ENCODE results near the gene VPS4A. TPM values are rescaled to one million over a fixed set of nuclear protein-coding genes. Genes with fewer than 3 reads are reported as not detected.
"Not testable (repeated sequence)": the region's sequence is repeated elsewhere in the genome, so short reads cannot be mapped to it uniquely, and the experiment has no call there.

VPS4A gene
- total RNA-seq, 1 donor from 2014 or later: 31.0 TPM

GRCh38 chr16:69348222-69348621, 37.1 kb downstream of the VPS4A start:
- no peak for TF ChIP-seq CTCF (conservative IDR thresholded peaks at IDR 0.05; ENCODE audit: low read depth, low read length)
- no peak for DNase-seq (ENCODE audit: low read depth)
- H3K4me3 ChIP-seq (ENCODE audit: low read depth, low read length): no peak overlapping the region

- no peak overlapping the region for H3K4me3 ChIP-seq (ENCODE audit: low read depth, low read length)
- no peak for TF ChIP-seq CTCF (conservative IDR thresholded peaks at IDR 0.05; ENCODE audit: low read depth, low read length)
- DNase-seq (ENCODE audit: low read depth): no peak
Observed at GRCh38 chr16:69349536-69349935, 38.4 kb downstream of the VPS4A start.

DNA sequence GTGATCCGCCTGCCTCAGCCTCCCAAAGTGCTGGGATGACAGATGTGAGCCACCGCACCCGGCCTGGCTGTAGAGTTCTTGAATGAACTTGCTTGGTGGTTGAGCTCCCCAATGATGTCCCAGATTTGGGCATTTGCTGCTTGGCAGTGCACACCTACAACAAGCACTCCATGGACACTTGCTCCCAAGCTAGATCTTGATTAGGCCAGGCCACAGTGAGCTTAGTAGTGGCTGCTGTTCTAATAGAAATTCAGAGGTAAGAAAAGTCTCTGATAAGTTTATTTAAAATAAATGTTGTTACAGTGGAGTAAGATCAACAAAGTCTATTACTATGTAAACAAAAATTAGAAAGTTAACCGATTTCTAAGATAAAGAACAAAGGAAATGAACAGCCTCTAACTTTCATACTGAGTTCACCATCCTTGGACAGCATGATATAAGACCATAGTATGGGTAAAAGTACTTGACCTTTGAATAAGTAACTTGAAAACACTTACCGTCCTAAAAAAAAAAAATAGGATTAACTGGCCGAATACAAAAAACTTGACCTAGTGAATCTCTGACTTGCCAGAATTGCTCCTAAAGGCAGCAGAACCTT, 39.5 kb downstream of the VPS4A start:
- no peak overlapping the region for H3K4me3 ChIP-seq (ENCODE audit: low read depth, low read length)
- DNase-seq (ENCODE audit: low read depth): no peak
- TF ChIP-seq CTCF (conservative IDR thresholded peaks at IDR 0.05; ENCODE audit: low read depth, low read length): no peak

DNA sequence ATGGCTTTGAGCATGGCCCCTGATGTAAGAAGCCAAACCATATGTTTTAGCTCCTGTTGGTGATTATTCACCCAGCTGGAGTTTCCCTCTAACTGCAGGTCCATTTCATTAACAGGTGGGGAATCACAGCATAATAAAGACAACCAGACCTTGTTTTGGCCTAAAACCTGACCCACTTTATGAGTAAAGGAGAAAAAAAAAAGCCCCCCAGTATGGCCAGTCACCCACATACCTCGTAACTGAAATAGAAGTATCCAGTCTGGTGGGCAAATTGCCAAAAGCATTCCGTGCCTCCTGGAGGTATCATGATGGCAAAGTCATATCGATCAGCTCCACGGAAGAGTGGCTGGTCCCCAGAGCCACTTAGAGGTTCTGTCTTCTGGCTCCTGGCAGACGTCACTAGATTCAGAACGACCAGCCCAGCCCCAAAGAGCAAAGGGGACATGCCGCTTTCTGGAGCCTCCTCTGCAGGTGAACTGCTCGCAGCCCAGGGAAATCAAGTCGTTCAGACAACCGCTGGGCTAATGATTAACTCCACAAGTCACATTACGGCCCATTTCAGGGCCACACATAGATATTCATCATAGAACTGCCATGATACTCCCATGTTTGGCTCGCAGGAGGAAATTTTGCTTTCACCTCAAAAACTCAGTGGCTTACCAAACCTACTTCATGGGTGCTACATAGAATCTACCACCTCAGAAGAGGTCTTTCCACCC, 40.3 kb downstream of the VPS4A start, which contains the start of gene TMED6:
TSS of gene TMED6 (minus strand) at position 478 of the 719 bp plus-strand sequence. CDS start at position 445, 33 bp downstream.
- no peak for DNase-seq (ENCODE audit: low read depth)
- no peak for TF ChIP-seq CTCF (conservative IDR thresholded peaks at IDR 0.05; ENCODE audit: low read depth, low read length)
- H3K4me3 ChIP-seq (ENCODE audit: low read depth, low read length): no peak within 1 kb of the TSS

DNA sequence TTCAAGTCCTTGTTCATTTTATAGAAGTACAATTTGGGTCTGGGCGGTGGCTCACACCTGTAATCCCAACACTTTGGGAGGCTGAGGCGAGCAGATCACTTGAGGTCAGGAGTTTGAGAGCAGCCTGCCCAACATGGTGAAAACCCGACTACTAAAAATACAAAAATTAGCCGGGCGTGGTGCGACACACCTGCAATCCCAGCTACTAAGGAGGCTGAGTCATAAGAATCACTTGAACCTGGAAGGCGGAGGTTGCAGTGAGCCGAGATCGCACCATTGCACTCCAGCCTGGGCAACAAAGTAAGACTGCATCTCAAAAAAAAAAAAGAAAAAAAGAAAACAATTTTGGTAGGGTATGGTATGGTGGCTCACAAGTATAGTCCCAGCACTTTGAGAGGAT, 48.9 kb downstream of the VPS4A start:
- not testable (repeated sequence) for DNase-seq (ENCODE audit: low read depth); H3K4me3 ChIP-seq (ENCODE audit: low read depth, low read length)

DNA sequence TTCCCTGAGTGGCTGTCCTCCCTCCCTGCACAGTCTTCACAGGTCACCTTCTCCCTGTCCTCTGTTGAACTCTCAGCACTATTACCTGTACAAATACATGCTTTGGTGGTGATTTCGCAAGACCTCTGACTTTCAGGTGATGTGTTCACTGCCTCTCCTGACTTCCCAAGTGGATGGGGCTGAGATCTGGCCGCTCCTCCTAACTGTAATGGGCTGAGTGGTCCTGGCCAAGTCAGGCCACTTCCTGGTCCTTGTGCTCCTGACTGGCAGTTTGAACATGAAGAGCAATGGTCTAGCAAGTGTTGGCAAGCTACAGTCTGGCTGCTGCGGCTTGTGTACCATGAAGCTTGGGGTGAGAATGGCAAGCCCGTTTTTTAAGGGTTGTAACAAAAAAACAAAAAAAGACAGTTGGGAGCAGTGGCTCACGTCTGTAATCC, 52.1 kb downstream of the VPS4A start:
- no peak for DNase-seq (ENCODE audit: low read depth)
- no peak overlapping the region for H3K4me3 ChIP-seq (ENCODE audit: low read depth, low read length)
- TF ChIP-seq CTCF (conservative IDR thresholded peaks at IDR 0.05; ENCODE audit: low read depth, low read length): no peak

DNA sequence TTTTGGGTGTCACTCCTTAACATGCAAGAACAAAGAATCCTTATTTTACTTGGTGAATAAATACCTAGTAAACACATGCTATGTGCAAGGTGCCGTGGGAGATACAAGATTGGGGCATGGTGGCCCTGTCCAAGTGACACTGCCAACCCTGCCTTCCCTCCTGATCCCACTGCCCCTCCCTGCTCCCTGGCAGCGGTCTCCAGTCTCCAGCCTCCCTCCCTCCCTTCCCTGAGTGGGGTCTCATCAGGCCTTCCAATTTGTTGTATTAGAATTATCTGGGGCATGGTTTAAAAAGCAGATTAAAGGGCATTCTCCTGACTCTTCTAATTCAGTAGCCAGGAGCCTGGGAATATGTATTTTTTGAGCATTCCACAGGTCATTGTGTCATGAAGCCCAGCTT, 52.9 kb downstream of the VPS4A start:
- DNase-seq (ENCODE audit: low read depth): no peak
- no peak overlapping the region for H3K4me3 ChIP-seq (ENCODE audit: low read depth, low read length)
- TF ChIP-seq CTCF (conservative IDR thresholded peaks at IDR 0.05; ENCODE audit: low read depth, low read length): no peak

All from epithelial cell of proximal tubule (primary cell).